HG02610 (cell line): ENCODE measurements around the gene TRAPPC12.
"Not testable (repeated sequence)": the region's sequence is repeated elsewhere in the genome, so short reads cannot be mapped to it uniquely, and the experiment has no call there.

Source experiments
- ATAC-seq: cut with Tn5 transposase; IDR thresholded peaks from one replicate; pipeline ENCODE4 v1.9.1; 2021; ENCODE audit warnings: mild to moderate bottlenecking, moderate library complexity; ENCODE audit not compliant: unreplicated experiment

Gene TRAPPC12

GRCh38 chr2:3368261-3368722 is 11.2 kb upstream of the TRAPPC12 start:
- ATAC-seq, result no peak

GRCh38 chr2:3369340-3370181 is 9.9 kb upstream of the TRAPPC12 start:
- ATAC-seq, result not testable (repeated sequence)

- ATAC-seq, result no peak
These were observed 2.7 kb upstream of the TRAPPC12 start for GRCh38 chr2:3376821-3377220.

- peak; percentile 14 for ATAC-seq
These were observed 2.2 kb upstream of the TRAPPC12 start for GRCh38 chr2:3377279-3377611.

GRCh38 chr2:3377612-3378432 is 1.7 kb upstream of the TRAPPC12 start, which contains the start of gene EIPR1:
TSS of gene EIPR1 (minus strand) at chr2:3377818. CDS start at chr2:3377689, 129 bp downstream.
- ATAC-seq, result peak; percentile 83

GRCh38 chr2:3379339-3379646 is 201 bp upstream of the TRAPPC12 start:
- no peak for ATAC-seq

GRCh38 chr2:3386448-3386958 is 7.0 kb downstream of the TRAPPC12 start:
- ATAC-seq, result no peak

- no peak for ATAC-seq
These were observed 7.5 kb downstream of the TRAPPC12 start for GRCh38 chr2:3387011-3387410.

- ATAC-seq, result no peak
These were observed 8.3 kb downstream of the TRAPPC12 start for GRCh38 chr2:3387644-3388411.

GRCh38 chr2:3388412-3388738 is 8.9 kb downstream of the TRAPPC12 start:
- ATAC-seq, result no peak

- ATAC-seq, result no peak
These were observed 9.7 kb downstream of the TRAPPC12 start for GRCh38 chr2:3389193-3389592.

- no peak for ATAC-seq
These were observed 10.5 kb downstream of the TRAPPC12 start for GRCh38 chr2:3390041-3390440.

GRCh38 chr2:3392216-3392615 is 12.7 kb downstream of the TRAPPC12 start:
- no peak for ATAC-seq

- ATAC-seq, result peak; percentile 73
These were observed 17.5 kb downstream of the TRAPPC12 start for GRCh38 chr2:3396920-3397559.

GRCh38 chr2:3398857-3399256 is 19.4 kb downstream of the TRAPPC12 start:
- no peak for ATAC-seq

- ATAC-seq, result no peak
These were observed 19.9 kb downstream of the TRAPPC12 start for GRCh38 chr2:3399381-3399780.

GRCh38 chr2:3399829-3400228 is 20.3 kb downstream of the TRAPPC12 start:
- ATAC-seq, result no peak

- peak; percentile 99 for ATAC-seq
These were observed 24.3 kb downstream of the TRAPPC12 start for GRCh38 chr2:3403587-3404334.

- ATAC-seq, result no peak
These were observed 24.9 kb downstream of the TRAPPC12 start for GRCh38 chr2:3404349-3404894.

GRCh38 chr2:3405307-3405706 is 25.8 kb downstream of the TRAPPC12 start:
- no peak for ATAC-seq
